Measurements from ENCODE around the gene RASSF5.

Gene RASSF5

DNA sequence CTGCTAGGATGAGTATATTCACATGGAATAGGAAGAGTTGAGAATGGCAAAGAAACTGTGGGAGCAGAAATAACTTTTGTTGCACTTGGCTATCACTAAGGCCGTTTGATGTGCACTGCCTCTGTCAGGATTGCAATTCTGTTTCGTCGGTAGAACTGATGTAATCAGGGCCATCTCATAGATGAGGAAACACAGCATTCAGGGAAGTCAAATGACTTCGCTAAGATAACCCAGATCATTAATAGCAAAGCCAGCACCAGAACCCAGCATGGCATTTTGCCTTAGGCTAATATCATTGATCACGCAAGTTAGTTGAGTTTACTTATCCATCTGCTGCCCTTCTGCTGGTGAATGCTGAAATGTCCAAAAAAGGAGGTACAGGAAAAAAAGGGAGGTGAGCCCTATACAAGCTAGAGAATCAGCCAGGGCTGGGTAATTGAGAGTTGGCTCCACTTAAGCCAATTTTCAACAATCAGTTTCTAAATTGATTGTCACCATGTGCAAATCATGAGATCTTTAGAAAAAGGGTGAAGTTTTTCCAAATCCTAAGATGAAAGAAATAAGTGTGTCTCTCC lies 7.6 kb downstream of the RASSF5 start:
- no peak for DNase-seq (ENCODE audit: low spot score)

DNA sequence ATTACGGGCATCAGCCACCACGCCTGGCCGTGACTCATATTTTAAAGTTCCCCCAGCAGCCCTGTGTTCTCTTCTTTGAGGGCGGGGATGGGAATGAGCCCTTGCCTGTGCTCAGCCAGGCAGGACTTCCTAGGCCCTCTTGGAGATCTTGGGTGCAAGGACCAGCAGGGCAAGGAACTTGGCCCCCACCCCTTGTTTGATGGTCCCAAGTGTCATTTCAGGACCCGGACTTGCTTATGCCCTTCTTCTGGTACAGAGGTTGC lies 9.3 kb downstream of the RASSF5 start:
- DNase-seq (ENCODE audit: low spot score), result no peak

DNA sequence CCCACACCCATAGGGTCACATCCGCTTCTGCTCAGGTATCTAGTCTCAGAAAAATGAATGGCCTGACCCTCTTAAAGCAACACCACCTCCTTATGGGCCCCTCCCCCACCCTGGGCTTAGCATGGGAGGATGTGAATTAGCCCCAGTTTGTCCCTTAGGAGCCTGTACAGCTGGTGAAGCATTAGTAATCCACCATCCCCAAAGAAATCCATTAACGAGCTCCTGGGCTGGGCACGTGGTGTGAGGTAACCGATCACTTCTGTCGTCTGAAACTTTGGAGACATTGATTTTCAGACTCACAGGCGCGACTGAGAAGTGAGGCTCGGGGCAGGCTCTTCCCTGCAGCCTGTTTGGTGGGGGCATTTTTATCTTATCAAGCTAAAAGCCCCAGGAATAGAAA lies 10.5 kb downstream of the RASSF5 start:
- DNase-seq (ENCODE audit: low spot score), result no peak

DNA sequence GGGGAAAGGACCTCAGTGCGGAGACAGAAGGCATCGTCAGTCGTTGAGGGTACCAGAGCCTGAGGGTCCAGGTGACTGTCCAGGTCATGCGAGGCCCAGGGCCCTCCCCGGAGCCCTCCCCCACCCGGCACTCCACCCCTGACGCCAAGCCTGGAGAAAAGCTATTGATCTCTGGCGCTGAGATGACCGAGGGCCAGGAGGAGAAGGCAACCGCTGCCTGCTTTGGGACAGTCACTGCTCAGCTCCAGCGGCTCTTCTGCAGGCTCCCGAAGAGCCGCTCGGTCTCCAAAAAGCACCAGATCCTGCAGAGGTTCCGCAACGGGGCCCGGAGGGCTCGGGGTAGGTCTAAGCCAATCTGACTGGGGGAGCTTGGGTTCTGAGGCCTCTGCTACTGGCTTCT lies 10.9 kb downstream of the RASSF5 start:
- DNase-seq (ENCODE audit: low spot score), result no peak

DNA sequence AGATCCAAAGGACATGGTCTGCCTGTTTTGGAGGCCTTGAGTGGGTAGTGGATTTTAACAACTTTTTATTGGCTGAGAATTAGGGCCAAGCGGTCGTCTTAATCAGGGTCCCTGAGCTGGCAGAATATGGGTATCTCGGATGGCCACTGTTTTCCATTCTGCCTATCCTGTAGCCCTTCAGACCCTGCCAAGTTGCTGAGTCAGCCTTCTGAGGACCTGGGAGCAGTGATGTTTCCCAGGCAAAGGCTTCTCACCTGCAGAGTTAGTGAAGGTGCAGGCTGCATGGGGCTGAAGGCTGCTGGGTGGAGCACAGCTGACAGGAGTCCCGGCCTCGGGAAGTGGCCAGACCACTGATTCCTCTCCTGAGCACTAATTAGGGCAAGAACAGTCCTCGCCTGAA lies 11.4 kb downstream of the RASSF5 start:
- no peak for DNase-seq (ENCODE audit: low spot score)

DNA sequence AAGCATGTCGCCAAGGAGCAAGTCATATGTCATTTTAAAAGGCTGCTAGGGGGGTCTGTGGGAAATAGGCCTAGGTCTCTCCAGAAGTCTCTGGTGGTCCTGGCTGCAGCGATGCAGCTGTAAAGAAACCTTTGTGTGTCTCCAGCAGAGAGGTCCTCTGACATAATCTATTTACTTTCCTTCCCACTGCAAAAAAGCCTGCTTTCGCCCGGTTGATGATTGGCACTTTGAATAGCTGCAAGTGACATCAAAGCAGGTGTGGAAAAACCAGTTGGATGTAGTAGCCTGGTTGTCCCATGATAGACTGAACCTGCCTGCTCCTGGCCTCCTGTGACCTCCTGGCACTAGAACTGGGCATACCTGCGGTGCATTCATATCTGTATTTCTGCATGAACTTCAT lies 13.8 kb downstream of the RASSF5 start:
- no peak for DNase-seq (ENCODE audit: low spot score)

DNA sequence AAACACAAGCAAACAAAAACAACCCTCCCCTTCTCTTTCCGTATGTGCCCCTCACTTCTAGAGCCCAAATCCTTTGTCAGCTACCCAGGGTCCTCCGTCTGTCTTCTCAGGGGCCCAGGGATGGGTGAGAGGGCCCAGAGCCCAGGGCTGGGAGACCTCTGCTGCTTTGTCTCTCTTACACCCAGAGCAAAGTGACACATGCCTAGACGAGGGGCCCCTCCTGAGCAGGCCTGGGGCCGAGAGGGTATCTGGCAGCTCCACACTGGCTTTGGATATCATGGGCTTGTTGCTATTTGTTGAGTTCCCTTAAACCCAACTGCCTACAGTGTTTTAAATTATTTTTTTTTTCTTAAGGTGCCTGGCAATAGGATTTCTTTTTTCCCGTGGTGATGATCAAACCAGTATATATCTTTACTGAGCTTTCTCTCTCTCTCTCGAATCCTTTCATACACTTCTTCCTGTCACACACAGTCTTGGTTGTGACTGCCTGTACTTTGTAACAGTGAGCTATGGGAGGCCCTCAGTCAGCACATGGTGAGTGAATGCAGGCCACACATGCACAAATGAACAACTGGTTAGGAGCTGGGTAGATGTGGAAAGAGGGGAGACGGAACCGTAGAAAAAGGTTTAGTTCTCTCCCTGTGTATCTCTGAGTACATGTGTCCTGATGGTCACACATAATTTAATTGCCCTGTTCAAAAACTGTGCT lies 14.5 kb downstream of the RASSF5 start:
- no peak for DNase-seq (ENCODE audit: low spot score)

DNA sequence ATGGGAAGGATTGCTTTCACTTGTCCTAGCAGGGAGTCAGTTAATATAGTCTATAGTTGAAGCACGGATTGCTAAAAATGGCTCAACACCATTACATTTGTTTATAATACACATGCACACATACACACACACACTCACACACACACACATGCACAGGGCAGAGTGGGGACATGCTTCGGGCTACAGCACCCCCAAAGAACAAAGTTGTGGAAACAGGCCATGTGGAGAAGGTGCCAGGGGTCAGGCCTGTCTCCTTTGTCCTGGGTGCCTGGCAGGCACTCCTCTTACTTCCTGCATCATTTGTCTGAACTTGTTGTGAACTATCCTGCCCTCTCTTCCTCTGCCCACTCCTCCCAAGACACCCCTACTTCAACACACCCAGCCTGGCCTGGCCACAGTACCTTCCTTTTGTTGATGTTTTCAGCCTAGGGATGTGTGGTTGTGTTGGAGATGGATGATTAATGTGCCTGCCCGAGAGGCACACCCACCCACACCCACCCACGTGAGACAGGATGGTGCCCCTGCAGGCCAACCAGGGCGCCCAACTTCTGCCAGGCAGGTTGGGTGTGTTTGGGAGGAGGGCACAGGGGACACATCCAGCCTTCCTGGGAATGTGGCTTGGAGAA lies 17.5 kb downstream of the RASSF5 start:
- DNase-seq (ENCODE audit: low spot score), result no peak

DNA sequence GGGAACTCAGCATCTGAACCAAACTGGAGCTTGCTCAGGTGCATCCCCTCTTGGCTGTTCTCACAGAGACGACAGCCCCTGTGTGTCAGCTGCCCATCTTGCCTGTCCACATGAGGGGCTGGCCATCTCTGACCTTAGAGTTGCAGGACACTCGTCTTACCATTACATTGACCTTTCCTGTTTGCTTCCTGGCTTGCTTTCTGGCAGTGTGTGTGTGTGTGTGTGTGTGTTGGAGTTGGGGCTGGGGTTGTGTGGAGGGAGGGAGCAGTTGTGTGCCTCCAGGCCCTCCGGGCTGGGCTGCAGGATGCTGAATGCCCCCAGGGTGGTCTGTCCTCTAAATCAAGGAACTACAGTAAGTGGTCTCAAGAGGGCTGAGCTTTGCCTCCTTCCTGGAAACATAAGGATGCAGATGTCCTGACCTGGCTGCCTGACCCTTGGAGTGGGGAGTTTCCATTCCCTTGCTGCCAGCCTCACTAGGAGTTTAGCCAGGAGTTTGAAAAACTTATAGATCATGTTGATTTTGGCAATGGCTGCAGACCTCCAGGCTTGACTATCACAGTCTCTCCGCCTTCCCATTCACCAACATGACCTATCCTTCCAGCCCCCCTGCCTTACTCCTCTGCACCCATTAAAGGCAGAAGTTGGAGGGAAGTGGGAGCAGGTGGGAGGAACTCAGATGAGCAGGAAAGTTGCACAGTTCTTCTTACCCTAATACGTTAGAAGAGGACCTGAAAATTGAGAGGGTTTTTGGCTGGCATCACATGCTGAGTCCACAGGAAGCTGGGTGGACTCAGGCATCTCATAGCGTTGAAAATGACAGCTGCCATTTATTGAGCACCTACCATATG lies 19.0 kb downstream of the RASSF5 start:
- DNase-seq (ENCODE audit: low spot score), result no peak

DNA sequence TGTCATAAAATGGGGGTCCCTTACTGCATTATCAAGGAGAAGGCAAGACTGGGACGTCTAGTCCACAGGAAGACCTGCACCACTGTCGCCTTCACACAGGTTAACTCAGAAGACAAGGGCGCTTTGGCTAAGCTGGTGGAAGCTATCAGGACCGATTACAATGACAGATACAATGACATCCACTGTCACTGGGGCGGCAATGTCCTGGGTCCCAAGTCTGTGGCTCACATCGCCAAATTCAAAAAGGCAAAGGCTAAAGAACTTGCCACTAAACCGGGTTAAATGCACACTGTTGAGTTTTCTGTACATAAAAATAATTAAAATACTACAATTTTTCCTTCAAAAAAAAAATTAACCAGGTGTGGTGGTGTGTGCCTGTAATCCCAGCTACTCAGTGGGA lies 22.1 kb downstream of the RASSF5 start:
- no peak for DNase-seq (ENCODE audit: low spot score)

DNA sequence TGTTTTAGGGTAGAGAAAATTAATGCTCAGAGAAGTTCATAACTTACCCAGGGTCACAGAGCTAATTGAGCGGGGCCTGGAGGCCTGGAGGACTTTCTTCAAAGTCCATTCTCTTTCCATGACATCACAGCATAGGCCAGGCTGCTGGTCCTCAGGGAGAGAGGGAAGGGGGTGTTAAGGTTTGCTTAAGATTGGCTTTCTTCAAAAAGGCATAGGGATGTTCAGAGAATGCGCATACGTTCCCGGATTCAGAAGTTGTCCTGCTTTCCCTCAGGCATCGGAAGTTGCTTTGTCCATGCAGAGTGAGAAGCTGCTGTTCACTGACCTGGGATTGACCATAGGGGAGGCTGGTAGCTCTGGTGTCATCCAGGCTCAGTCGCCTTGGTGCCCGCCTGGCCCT lies 25.0 kb downstream of the RASSF5 start:
- DNase-seq (ENCODE audit: low spot score), result no peak

DNA sequence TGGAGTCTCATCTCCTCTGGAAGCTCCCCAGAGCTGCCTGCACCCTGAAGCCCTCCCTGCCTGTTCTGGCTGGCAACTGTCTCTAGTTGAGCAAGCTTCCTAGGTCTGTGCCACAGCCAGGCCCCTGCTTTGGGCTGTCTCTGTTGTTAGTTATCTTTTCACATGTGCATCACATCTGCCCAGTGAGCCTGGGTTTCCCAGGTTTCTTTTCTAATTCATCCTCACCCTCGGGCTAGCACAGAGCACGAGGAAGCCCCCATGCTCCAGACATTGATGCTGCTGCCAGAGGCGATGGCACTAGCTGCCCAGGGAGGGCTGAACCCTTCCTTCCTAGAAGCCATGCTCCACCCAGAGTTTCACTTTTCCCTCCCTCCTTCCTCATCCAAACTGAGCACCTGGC lies 27.2 kb downstream of the RASSF5 start:
- no peak for DNase-seq (ENCODE audit: low spot score)

DNA sequence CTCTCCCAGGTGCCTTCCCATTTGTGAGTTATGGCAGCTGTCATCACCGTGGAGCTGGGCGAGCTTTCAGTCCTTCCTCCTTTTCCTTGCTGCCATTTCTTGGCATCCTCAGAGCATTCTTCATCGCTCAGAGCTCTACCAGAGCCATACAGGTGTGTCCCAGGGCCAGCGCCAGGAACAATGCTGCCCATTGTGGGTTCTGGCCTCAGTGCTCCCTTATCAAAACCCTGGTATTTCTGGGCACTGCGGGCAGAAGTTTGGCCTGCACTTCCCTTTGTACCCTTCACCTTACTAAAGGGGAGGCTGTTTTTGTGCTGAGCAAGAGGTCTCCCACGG lies 28.5 kb downstream of the RASSF5 start:
- no peak for DNase-seq (ENCODE audit: low spot score)

DNA sequence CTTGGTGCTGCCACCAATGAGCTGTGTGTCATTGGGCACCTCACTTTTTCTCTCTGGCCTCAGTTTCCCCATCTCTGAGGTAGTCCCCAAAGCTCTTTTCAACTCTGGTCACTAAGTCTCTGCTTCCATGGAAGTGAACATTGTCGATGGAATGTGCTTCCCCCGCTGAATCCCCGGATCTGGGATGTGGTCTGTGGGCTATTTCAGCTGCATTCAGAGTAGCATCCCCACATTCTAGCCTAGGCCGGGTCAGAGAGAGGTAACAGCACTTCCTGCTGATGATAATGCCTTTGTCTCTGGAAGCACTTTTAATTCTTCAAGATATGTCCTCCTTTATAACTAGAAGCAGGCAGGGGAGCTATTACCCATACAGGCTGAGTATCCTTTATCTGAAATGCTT lies 29.8 kb downstream of the RASSF5 start:
- no peak for DNase-seq (ENCODE audit: low spot score)

DNA sequence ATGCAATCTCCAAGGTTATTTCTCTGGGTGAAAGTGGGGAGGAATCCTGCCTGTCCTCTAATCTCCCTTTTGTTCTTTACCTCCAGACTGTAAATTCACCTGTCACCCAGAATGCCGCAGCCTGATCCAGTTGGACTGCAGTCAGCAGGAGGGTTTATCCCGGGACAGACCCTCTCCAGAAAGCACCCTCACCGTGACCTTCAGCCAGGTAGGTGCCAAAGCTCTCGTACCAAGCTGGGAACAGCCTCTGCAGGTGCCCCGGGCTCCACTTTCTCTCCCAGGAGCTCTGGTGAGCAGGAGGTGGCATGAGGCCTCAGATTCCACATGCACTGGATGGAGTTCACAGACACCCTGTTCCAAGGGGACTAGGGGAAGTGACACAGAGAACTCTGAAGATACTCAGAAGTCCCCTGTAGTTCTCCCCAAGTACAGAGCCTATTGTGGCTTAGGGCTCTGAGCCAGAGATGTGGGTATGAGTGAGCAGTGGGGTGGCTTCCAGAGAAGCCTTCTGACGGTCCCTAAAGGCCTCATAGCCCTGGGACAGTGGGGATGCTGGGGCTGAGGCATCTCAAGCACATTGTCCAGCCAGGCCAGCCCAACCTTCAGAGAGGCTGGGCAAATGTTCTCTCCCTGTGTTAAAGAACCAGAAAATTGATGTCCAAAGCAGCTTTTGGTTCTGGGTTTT lies 30.9 kb downstream of the RASSF5 start:
- no peak for DNase-seq (ENCODE audit: low spot score)

DNA sequence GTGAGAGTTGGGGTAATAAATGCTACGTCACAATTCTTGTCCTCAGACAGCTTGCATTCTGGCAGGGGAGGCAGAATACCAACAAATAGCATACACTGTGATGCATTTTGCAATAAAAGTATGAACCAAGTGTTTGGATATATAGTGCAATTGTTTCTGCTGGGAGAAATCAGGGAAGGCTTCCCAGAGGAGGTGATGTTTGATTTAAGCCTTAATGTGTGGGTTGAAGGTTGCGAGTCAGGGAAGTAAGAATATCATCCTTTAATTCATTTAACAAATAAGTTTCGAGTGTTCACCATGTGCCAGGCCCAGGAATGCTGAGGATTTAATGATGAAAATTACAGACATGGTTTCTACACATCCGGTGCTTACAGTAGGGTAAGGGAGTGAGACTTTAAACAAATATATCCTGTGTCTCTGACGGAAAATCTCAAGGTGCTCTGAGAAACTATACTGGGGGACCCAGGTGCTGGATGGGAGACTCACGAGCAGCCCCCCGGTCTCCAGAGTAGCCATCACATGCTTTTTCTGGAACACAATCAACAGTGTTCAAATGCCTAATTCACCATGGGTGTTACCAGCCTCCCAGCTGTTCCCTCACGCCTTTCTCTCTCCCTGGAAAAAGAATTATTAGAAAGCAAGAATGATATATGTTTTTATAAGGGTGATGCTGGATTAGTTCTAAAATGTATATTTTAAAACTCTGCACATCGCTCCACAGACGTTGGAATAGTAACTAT lies 31.7 kb downstream of the RASSF5 start:
- no peak for DNase-seq (ENCODE audit: low spot score)

DNA sequence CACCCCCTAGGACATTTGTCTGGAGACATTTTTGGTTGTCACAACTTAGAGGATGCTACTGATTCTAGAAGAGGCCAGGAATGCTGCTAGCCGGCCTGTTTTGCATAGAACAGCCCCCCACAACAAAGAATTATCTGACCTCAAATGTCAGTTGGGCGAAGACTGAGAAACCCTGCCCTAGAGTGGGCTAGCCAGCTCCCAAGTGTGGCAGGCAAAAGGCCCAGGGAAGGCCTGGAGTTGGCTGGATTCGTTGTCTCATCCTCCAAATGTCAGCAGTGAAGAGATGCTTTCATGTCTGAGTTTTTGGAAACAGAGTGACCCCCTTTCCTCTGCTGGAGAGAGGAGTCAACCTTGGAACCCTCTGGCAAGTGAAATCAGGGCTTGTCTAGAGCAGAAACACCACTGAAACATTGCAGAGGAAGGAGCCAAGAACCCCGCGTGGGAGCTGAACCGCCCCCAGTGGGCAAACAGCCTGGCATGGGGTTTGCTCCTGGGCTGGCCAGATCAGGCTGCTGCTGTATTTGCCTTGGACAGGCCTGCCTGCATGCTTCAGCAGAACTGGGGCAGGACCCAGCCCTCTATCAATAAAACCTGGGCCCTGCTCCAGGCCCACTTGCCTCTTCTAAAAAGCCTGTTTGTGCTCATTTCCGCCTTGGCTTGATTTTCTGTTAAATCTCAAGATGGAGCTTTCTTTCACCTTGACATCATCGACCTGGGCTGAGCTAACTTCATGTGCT lies 32.9 kb downstream of the RASSF5 start:
- peak; percentile 33 for DNase-seq (ENCODE audit: low spot score)

DNA sequence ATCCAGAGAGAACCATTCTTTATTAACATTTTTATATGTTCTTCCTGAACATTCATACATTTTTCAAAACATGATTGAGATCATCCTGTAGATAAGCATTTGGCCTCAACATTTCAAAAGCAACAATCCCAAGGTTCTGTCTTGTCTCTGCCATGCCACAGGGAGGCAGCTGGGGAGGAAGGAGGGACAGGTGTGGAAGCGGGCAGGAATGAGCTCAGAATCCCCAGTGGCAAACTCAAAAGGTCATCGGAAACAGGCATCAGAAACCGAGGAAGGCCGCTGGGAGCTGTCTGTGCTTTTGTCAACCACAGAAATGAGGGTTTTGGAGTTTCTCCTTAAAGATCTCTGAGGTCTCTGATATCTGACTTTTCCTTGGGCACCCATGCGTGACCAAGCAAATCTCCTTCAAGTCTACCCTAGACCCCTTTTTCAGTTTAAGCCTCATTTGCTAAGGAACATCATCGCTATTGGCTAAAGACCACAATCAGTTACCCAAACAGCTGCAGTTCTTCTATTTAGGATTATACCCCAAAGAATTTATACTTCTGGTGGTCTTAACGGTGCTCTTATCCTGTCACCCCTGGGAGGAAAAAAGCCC lies 34.0 kb downstream of the RASSF5 start:
- no peak for DNase-seq (ENCODE audit: low spot score)

DNA sequence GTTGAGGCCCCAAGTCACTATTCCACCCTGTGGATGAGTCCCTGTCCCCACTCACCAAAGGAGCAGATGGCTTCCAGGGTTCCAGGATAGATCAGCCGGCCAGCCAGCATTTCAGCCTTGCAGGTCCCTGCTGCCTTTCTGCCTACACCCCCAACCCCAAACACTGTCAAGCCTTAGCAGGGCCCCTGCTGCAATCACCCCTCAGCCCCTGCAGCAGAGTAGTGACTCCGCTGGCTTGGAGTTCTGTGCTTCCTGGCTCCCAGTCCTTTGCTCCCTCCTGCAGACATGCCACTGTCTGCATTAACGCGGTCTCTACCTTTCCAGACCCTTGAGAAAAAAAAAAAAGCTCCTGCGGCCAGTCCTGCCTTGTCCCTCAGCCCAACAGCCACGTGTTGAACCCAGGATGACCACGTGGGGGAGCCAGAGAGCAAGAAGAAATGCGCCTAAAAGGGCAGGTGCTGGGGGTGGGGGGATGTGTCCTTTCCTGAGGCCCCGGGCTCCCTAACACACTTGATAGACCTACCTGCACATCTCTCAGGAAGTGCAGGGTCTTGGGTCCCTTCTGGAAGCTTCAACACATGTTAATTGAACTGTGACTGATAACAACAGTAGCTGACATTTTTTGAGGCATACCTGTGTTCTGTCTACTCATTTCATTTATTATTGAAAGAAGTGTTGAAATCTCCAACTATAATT lies 37.4 kb downstream of the RASSF5 start:
- DNase-seq (ENCODE audit: low spot score), result peak; percentile 38

DNA sequence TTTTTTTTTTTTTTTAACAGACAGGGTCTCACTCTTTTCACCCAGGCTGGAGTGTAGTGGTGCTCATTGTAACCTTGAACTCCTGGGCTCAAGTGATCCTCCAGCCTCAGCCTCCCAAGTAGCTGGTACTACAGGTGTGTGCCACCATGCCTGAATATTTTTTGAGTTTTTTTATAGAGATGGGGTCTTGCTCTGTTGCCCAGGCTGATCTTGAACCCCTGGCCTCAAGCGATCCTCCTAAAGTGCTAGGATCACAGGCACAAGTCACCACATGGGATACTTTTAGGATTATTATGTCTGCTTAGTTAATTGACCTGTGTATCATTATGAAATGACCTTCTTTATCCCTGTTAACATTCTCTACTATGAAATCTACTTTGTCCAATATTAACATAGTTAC lies 38.0 kb downstream of the RASSF5 start:
- no peak for DNase-seq (ENCODE audit: low spot score)
